T-helper 9 cell (primary cell): Measurements from ENCODE around the gene PPP1R9A.

Experiments used
- DNase-seq: peaks from one replicate; pipeline ENCODE4 v3.0.0-alpha.2; 2020

PPP1R9A gene

DNA sequence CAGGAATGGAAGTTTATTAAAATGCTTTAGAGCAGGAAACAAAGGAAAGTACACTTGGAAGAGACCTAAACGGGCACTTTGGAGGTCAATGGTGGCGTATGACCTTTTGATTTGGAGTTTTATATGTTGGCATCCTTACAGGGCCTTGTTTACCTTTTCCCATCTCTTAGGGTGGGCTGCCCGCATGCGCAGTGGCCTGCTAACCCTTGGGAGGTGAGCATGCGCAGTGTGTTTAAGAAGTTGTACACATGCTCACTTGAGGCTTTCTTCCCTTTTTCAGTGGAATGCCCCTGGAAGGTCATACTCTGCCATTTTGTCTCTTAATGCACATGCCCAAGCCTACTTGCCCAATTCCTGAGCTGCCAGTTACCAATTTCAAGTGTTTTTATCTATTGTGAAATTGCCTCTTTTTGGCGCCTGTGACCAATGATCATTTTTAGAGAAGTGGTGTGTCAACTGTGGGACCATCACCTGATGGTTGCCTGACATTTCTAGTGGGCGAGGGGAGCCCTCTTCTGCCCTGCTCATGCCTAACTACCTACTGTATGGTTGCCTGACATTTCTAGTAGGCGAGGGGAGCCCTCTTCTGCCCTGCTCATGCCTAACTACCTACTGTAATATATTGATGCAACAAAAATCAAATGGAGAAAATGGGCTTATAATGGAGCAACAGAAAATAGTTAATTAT lies 138.0 kb downstream of the PPP1R9A start:
- DNase-seq: no peak

- no peak for DNase-seq
These were observed 139.3 kb downstream of the PPP1R9A start for GRCh38 chr7:95046494-95047240.

DNA sequence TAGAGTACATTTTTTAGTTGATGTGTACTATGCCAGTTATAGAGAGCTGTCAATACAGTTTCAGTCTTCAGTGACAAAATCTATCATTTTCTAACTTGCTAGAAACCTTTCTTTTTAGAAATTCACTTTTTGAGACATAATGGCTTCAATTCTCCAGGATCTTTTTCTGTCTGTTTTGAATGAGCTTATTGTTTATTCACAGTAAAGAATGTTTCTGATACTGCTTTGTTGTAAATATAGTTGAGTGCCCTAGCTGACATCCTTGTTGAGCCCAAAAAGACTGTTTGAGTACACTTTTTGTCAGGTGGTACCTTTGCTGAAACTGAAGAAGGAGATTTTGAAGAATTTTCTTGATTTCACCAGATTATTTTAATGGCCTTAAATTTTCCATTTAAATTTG lies 139.9 kb downstream of the PPP1R9A start:
- no peak for DNase-seq

DNA sequence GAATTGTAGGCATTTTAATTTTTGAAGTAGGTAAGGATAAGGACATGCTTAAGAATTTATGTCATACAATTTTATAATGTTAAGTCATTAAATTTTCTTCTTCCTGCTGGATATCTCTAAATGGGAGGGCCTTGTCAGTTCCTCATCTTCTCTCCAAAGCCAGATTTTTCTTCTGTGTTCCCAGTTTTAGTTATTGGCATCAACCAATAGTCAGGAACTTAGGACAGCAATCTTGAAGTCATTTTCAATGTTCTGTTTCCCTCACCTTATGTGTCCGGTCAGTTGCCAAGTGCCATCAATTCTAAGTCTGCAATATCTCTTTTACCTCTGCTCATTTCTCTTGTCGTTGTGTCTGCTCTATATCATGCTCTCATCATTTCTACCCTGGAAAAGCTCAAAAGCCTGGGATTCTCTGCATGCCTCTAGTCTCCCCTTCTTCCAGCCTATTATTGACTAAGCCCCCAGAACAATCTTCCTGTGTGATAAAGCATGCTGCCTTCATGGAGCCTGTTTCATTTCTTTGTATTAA lies 145.2 kb downstream of the PPP1R9A start:
- no peak for DNase-seq

GRCh38 chr7:95054386-95054785 lies 147.0 kb downstream of the PPP1R9A start:
- DNase-seq: no peak

DNA sequence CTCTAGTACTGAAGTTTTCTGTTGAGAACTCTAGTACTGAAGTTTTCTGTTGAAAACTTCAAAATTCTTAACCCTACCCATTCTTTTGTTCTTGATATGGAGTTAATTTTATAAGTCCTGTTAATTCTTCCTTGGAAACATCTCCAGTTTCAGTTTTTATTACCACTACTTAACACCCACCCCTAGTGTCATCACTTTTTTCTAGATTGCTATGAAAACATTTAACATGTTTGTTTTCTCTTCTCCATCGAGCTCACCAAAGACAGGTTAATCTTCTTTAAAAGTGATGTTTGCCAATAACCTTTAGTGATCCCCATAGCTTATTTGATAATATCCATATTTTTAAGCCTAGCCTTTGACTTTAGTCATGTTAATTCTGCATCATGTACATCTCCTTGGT lies 147.9 kb downstream of the PPP1R9A start:
- no peak for DNase-seq

- no peak for DNase-seq
These were observed 148.8 kb downstream of the PPP1R9A start for GRCh38 chr7:95056107-95056739.

DNA sequence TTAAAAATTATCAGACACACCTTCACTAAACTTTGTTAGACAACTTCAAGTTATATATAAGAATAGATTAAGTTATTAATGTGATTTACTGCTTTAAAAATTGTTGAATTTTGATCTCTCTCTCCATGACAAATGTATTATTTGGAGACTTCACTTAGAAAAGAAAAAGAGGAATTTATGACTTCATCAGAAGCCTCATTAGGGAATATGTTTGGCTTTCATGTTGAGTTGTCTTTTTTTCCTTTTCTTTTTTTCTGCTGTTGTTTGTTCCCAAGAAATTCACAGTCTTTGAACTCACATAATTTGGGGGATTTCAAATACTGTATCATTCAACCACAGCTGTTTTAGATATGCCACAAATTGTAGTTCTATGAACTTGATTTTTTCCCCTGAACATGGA lies 149.5 kb downstream of the PPP1R9A start:
- DNase-seq: no peak

DNA sequence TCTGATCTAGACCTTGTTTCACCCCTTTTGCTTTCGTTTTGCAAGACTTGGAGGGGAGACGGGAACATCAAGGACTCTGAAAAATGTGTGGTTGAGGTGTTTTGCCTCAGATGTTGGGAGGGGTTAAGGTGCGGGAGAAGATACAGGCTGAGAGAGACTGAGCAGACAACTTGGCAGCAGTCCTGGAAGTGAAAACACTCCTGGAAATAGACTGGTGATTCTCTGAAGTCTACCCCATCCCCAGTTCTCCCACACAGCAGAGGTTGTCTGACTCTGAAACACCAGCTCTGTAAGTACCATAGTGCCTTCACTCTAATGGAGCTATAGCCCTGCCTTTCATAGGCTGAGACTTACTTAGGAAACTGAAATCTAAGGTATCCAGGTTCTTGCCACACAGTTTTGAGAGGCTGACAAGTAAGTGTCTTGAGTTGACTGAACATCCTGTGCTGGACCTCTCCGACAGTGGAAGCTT lies 152.5 kb downstream of the PPP1R9A start:
- no peak for DNase-seq

DNA sequence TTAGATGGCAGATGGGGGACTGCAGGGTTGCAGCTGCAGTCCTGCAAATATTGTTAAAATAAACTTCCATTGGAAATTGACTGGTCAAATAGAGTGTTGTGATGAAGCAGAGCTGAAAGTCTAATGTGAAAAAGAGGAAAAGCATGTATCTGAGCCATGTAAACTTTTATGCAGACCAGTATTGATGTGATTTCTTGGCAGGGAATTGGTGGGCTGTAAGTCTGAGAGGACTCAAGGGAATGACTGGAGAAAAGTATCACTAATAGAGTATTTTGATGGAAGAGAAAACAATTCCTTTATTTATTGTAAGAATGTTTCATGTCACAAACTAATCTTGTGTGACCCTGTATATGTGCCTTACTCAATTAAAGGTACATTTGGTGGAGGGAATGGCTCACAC lies 155.5 kb downstream of the PPP1R9A start:
- no peak for DNase-seq

GRCh38 chr7:95066737-95067530 lies 159.5 kb downstream of the PPP1R9A start:
- no peak for DNase-seq

DNA sequence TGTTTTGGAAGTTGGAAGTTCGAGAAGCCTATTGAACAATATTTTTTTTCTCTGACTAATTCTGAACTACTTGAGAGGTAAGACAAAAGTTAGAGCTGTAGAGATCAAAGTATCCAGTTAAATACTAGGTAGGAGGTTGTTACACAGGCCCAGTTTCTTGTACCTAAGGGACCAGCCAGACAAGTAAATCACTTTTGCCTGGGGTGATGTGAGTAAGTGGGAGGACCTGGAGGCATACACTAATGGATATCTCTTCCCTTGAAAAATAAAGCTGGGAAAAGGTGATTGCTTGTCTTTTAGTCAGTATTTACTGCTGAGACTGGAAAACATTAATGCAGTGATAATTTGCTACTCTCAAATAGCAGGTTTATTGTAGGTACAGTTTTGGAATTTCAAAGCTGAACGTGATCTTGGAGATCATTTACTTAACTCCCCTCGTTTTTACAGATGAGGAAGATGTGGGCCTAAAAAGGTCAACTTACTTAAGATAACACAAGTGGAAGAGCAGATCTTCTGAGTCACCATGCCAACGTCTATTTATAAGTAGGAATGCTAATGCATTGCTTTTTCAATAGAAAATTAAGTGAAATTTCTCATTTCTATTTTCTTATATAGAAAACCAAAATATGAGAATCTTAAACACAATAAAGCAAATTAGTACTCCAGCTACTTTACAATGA lies 181.3 kb downstream of the PPP1R9A start:
- no peak for DNase-seq

DNA sequence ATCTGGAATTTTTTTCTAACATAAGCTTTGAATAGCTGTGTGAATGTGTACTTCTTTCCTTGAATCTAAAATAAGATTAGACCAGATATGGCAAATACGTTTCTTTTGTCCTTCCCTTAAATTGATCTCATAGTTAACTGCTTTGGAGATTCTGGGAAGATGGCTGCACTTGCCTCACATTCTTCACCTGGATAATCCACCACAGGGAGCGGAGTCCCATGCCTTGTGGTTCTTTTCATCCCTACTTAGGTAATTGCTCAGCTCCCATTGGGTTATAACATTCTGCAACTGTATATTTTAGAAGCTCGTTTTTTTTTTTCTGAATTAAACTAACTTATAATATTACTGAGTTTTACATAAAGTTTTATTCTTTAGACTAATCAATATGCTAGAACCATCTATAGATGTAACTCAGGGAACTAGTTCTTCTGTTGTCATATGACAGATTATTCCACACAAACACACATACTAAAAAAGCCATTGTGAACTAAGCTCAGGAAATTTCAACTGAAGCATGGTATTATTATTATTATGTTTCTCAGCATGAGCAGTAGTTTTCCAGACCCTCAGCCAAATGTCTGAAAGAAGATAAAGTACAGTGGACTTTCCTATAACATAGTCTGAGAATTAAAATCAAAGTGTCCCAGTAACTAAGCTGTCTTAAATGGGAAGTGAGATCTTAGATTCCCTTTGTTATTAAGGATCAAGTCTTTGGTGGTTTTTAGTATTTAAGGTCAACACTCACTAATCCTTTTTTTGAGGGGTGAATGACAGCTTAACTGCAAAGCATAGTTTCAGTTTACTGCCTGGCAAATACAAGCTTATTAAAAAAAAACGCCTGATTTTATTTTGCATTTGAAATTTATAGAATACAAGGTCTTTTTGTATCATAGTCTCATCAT lies 182.3 kb downstream of the PPP1R9A start:
- DNase-seq: no peak

DNA sequence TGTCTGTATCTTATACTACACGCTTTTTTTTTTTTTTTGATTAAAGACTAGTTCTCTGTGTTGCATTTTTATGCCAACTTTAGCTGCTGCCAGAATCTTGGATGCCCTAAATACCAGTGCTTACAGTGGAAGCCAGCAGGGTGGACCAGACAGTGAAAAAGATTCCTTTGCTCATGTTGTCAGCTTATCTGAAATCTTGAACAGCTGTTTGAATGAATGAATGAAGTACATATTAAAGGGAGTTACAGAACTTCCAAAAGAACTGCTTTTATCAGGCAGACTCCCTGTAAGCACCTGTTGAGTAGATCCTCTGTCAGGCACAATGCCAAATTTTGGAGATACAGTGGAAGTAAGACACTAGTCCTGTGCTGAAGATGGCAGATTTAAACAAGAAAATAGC lies 184.9 kb downstream of the PPP1R9A start:
- no peak for DNase-seq

- DNase-seq: no peak
These were observed 188.0 kb downstream of the PPP1R9A start for GRCh38 chr7:95095259-95095965.

DNA sequence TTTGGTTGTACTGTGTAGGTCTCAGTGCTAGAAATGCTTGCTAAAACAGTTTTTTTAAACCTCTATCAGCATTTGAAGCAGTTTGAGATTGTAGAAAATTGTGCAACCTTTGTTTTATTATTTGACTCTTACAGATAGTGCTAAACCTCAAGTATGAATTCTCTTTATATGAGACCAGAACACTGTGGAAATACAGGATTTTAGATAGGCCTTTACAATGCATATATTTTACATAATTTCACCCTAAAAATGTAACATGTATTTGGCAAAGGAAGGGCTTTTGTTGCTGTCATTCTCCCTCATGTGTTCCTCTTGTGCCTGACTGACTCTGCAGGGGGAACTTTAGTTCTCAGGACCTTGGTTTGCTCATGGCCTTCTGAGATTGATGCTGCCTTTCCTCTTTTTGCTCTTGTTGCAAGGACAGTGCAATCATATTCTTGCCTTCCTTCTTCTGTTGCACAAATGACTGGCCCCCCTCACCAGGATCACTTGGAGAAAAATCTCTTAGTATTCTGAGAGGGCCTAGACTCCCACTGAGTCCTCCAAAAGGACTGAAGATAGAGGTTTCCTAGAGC lies 188.7 kb downstream of the PPP1R9A start:
- no peak for DNase-seq

DNA sequence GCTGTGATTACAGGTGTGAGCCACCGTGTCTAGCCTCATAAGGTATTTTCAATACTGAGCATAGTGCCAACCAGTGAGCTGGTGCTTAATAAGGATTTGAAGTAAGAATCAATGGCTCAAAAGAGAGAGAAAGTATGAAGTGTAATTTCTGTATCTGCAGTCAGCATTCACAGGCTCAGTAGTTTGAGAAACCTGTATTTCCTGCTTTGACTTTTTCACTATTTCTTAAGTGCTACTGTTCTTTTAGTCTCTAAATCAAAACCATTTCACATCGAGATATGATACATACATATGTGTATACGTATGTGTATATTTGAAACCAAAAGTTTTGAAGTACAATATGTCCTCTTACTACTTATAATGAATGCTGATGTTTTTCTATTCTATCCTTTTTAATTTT lies 189.9 kb downstream of the PPP1R9A start:
- DNase-seq: no peak

DNA sequence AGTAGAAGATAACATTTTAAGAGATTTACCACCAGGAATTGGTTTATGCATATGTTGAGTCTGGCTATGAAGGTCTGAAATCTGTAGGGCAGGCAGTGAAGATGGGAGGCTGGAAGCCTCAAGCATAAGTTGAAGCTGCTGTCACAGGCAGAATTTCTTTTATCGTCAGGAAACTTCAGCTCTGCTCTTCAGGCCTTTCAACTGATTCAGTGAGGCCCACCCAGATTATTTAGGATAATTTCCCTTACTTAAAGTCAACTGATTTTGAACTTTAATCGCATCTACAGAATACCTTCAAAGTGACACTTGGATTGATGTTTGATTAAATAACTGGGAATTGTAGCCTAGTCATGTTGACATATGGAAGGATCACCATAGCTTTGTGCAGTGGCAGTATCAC lies 190.5 kb downstream of the PPP1R9A start:
- no peak for DNase-seq

DNA sequence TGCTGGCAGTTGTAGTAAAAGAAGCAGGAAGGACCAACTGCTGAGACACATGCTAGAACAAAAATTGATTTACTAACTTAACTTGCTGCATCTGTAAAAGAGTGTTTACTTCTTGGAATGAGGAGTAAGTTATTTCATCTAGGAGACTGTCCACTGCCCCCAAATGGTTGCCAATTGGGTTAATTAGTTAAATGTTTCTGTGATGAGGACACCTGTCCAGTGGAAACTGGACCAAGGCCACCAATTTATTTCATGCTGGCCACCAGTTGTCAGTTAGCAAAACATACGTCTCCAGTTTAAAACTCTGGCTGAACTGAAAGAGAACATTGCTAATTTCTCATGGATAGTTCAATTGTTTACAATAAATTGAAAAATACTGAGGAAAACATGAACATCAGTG lies 191.7 kb downstream of the PPP1R9A start:
- DNase-seq: no peak

GRCh38 chr7:95101422-95101821 lies 194.0 kb downstream of the PPP1R9A start:
- DNase-seq: no peak
